H9 (cell line): ENCODE results near the gene TXNDC11. TPM values are rescaled to one million over a fixed set of nuclear protein-coding genes. Genes with fewer than 3 reads are reported as not detected.

Experiments used
- DNase-seq: peaks from one replicate; pipeline ENCODE4 v3.0.0-alpha.2; 2017
- H2AFZ ChIP-seq: one replicate; pipeline ENCODE4 v1.6.1; 2013; ENCODE audit warnings: mild to moderate bottlenecking, low read length, control low read depth, moderate library complexity
- H2AK5ac ChIP-seq: 2 replicates; pipeline ENCODE4 v1.6.1; 2013; ENCODE audit warnings: low read length, control low read depth, mixed read lengths; ENCODE audit not compliant: insufficient read length
- H2BK120ac ChIP-seq: one replicate; pipeline ENCODE4 v1.6.1; 2013; ENCODE audit warnings: low read depth, mild to moderate bottlenecking, low read length, control low read depth, inconsistent platforms; ENCODE audit not compliant: poor library complexity, severe bottlenecking
- H2BK12ac ChIP-seq: 2 replicates; pipeline ENCODE4 v1.6.1; 2013; ENCODE audit warnings: low read length, control low read depth, mixed read lengths, low read depth; ENCODE audit not compliant: insufficient read length
- H2BK15ac ChIP-seq: 2 replicates; pipeline ENCODE4 v1.6.1; 2013; ENCODE audit warnings: low read depth, low read length, control low read depth
- H2BK20ac ChIP-seq: one replicate; pipeline ENCODE4 v1.6.1; 2013; ENCODE audit warnings: low read depth, mild to moderate bottlenecking, low read length, control low read depth, inconsistent platforms; ENCODE audit not compliant: poor library complexity, severe bottlenecking
- H2BK5ac ChIP-seq: 2 replicates; pipeline ENCODE4 v1.6.1; 2013; ENCODE audit warnings: low read length, control low read depth, mixed read lengths; ENCODE audit not compliant: insufficient read length
- H3K14ac ChIP-seq: 2 replicates; pipeline ENCODE4 v1.6.1; 2013; ENCODE audit warnings: low read length, control low read depth; ENCODE audit not compliant: insufficient read depth
- H3K18ac ChIP-seq: 2 replicates; pipeline ENCODE4 v1.6.1; 2013; ENCODE audit warnings: low read depth, mild to moderate bottlenecking, mixed read lengths, low read length, control low read depth; ENCODE audit not compliant: insufficient read length
- H3K23ac ChIP-seq: 2 replicates; pipeline ENCODE4 v1.6.1; 2013; ENCODE audit warnings: low read length, control low read depth, mixed read lengths, low read depth; ENCODE audit not compliant: insufficient read length
- H3K23me2 ChIP-seq: 2 replicates; pipeline ENCODE4 v1.6.1; 2013; ENCODE audit warnings: low read depth, mild to moderate bottlenecking, mixed read lengths, low read length, control low read depth; ENCODE audit not compliant: insufficient read length, poor library complexity, severe bottlenecking
- H3K27ac ChIP-seq: 2 replicates; pipeline ENCODE4 v1.5.1; 2013; ENCODE audit warnings: low read length, control low read depth, mixed read lengths, low read depth; ENCODE audit not compliant: insufficient read length
- H3K27me3 ChIP-seq: 2 replicates; pipeline ENCODE4 v1.6.1; 2013; ENCODE audit warnings: low read length, control low read depth, inconsistent platforms; ENCODE audit not compliant: insufficient read depth
- H3K4ac ChIP-seq: 2 replicates; pipeline ENCODE4 v1.6.1; 2013; ENCODE audit warnings: low read depth, mild to moderate bottlenecking, control low read depth, inconsistent platforms, low read length, moderate library complexity
- H3K4me1 ChIP-seq: 2 replicates; pipeline ENCODE4 v1.6.1; 2013; ENCODE audit warnings: low read length, control low read depth, inconsistent platforms; ENCODE audit not compliant: insufficient read depth
- H3K4me2 ChIP-seq: 2 replicates; pipeline ENCODE4 v1.6.1; 2013; ENCODE audit warnings: low read length, control low read depth, mixed read lengths; ENCODE audit not compliant: insufficient read length, insufficient read depth
- H3K56ac ChIP-seq: 2 replicates; pipeline ENCODE4 v1.6.1; 2013; ENCODE audit warnings: low read depth, mild to moderate bottlenecking, mixed read lengths, low read length, control low read depth; ENCODE audit not compliant: insufficient read length
- H3K79me1 ChIP-seq: 2 replicates; pipeline ENCODE4 v1.6.1; 2013; ENCODE audit warnings: low read depth, mild to moderate bottlenecking, moderate library complexity, low read length, control low read depth, inconsistent platforms; ENCODE audit not compliant: insufficient read depth, poor library complexity, severe bottlenecking
- H3K79me2 ChIP-seq: 2 replicates; pipeline ENCODE4 v1.6.1; 2013; ENCODE audit warnings: low read length, control low read depth, inconsistent platforms; ENCODE audit not compliant: insufficient read depth
- H3K9ac ChIP-seq: 2 replicates; pipeline ENCODE4 v1.6.1; 2013; ENCODE audit warnings: low read length, control low read depth, mixed read lengths; ENCODE audit not compliant: insufficient read length; ENCODE audit errors: extremely low read depth
- H3K9me3 ChIP-seq: one replicate; pipeline ENCODE4 v1.6.1; 2013; ENCODE audit warnings: low read depth, low read length, inconsistent platforms; ENCODE audit not compliant: control insufficient read depth
- H3T11ph ChIP-seq: one replicate; pipeline ENCODE4 v1.6.1; 2013; ENCODE audit warnings: mild to moderate bottlenecking, low read length, control low read depth, inconsistent platforms
- H4K20me1 ChIP-seq: one replicate; pipeline ENCODE4 v1.6.1; 2013; ENCODE audit not compliant: control insufficient read depth, insufficient read length, insufficient read depth
- H4K5ac ChIP-seq: 2 replicates; pipeline ENCODE4 v1.6.1; 2013; ENCODE audit warnings: low read depth, mild to moderate bottlenecking, mixed read lengths, low read length, control low read depth; ENCODE audit not compliant: insufficient read length
- H4K8ac ChIP-seq: replicated peaks from 2 replicates; pipeline ENCODE4 v1.6.1; 2013; ENCODE audit warnings: low read length, control low read depth, mixed read lengths, low read depth; ENCODE audit not compliant: insufficient read length
- H4K91ac ChIP-seq: 2 replicates; pipeline ENCODE4 v1.6.1; 2013; ENCODE audit warnings: low read depth, mild to moderate bottlenecking, moderate library complexity, mixed read lengths, low read length, control low read depth; ENCODE audit not compliant: insufficient read length
- H3K27ac Mint-ChIP-seq, 3 experiments: 2 replicates in 2 of 3; 3 replicates in 1 of 3; pipeline ENCODE4 v1.8.0; 2020 to 2021; ENCODE audit warnings: mixed read lengths in 3 of 3, mild to moderate bottlenecking in 1 of 3, moderate library complexity in 1 of 3
- H3K27me3 Mint-ChIP-seq: 2 replicates; pipeline ENCODE4 v1.8.0; 2021; ENCODE audit warnings: low read depth, mild to moderate bottlenecking, moderate library complexity, mixed read lengths
- H3K36me3 Mint-ChIP-seq, 3 experiments: 2 replicates in 2 of 3; 3 replicates in 1 of 3; pipeline ENCODE4 v1.8.0; 2020 to 2021; ENCODE audit warnings: low read depth in 3 of 3, mixed read lengths in 3 of 3; ENCODE audit not compliant: insufficient read depth in 1 of 3
- H3K4me1 Mint-ChIP-seq, 2 experiments: 2 replicates each; pipeline ENCODE4 v1.8.0; 2020; ENCODE audit warnings: mixed read lengths in 2 of 2
- H3K4me3 Mint-ChIP-seq, 2 experiments: 2 replicates in 1 of 2; 3 replicates in 1 of 2; pipeline ENCODE4 v1.8.0; 2020 to 2021; ENCODE audit warnings: mild to moderate bottlenecking in 2 of 2, mixed read lengths in 2 of 2, moderate library complexity in 1 of 2
- H3K9me3 Mint-ChIP-seq, 2 experiments: 2 replicates in 1 of 2; 3 replicates in 1 of 2; pipeline ENCODE4 v1.8.0; 2020; ENCODE audit warnings: mild to moderate bottlenecking in 2 of 2, mixed read lengths in 2 of 2, moderate library complexity in 1 of 2
- CTCF ChIP-seq: fragments of 200-600 bp; sonication (generic); conservative IDR thresholded peaks from 3 replicates; pipeline ENCODE4 v1.8.0; 2021; ENCODE audit warnings: antibody characterized with exemption, mild to moderate bottlenecking
- WGBS: extraction: QIAGEN DNeasy Blood & Tissue Kit; methylation state at CpG from one replicate; pipeline ENCODE4 v1.1.7; 2013; ENCODE audit warnings: missing lambda C conversion rate, low lambda C conversion rate, mixed read lengths; ENCODE audit not compliant: insufficient read length; ENCODE audit errors: extremely low coverage; 5-methylcytosine and 5-hydroxymethylcytosine counted together
- total RNA-seq: library from RNA; stranded (reverse); gene quantifications from 2 replicates; pipeline ENCODE4 v1.2.1, GENCODE V29; 2021

TXNDC11 gene
- total RNA-seq, 1 experiment from 2014 or later = 12.2 TPM

- Histone ChIP-seq H3K14ac (no peak overlapping the region), H4K5ac (no peak overlapping the region), H2BK120ac (no peak overlapping the region), H3K79me2 (no peaks in the 10 kb centered on the region), H3K79me1 (no peaks in the 10 kb centered on the region), H3K23me2 (no peaks in the 10 kb centered on the region), H3K4me1 (no peaks in the 10 kb centered on the region), H2AFZ (no peak overlapping the region), H3K18ac (no peak overlapping the region), H3K9me3 (no peaks in the 10 kb centered on the region), H2BK12ac (no peak overlapping the region), H2BK15ac (no peak overlapping the region), H3T11ph (no peak overlapping the region), H2AK5ac (no peak overlapping the region), H2BK20ac (no peak overlapping the region), H3K56ac (no peak overlapping the region), H4K91ac (no peak overlapping the region), H4K8ac (no peak overlapping the region), H3K4ac (no peak overlapping the region), H3K23ac (no peak overlapping the region), H4K20me1 (no peaks in the 10 kb centered on the region), H3K27ac (no peak overlapping the region), H3K4me2 (no peak overlapping the region), H3K9ac (no peak overlapping the region), H2BK5ac (no peak overlapping the region), H3K27me3 (no peaks in the 10 kb centered on the region)
- TF ChIP-seq CTCF = no peak
- peak overlapping the region in 1 of 3 experiments; percentile 59; a peak in 1 of 7 replicates for H3K27ac Mint-ChIP-seq
- DNase-seq = no peak
- no peaks in the 10 kb centered on the region for H3K9me3 Mint-ChIP-seq
- no peaks in the 10 kb centered on the region for H3K27me3 Mint-ChIP-seq
- no CpG with 5 or more reads among the region's 11 CpGs for WGBS
- peaks cover 0 to 6% of the 10 kb centered on the region in 2 experiments; a peak in 3 of 4 replicates for H3K4me1 Mint-ChIP-seq
- no peak overlapping the region for H3K4me3 Mint-ChIP-seq
- peaks cover 7 to 59% (median 44%) of the 10 kb centered on the region in 3 experiments; a peak in 5 of 7 replicates for H3K36me3 Mint-ChIP-seq
Observed at GRCh38 chr16:11683145-11683544, 59.5 kb downstream of the TXNDC11 start.
